SKM-1 (cell line): ENCODE results near the gene CTNNB1.

Experiments
- DNase-seq: peaks from one replicate; lab custom pipeline; 2025; ENCODE audit not compliant: unreplicated experiment; lab: John Stamatoyannopoulos, UW

Gene CTNNB1

DNA sequence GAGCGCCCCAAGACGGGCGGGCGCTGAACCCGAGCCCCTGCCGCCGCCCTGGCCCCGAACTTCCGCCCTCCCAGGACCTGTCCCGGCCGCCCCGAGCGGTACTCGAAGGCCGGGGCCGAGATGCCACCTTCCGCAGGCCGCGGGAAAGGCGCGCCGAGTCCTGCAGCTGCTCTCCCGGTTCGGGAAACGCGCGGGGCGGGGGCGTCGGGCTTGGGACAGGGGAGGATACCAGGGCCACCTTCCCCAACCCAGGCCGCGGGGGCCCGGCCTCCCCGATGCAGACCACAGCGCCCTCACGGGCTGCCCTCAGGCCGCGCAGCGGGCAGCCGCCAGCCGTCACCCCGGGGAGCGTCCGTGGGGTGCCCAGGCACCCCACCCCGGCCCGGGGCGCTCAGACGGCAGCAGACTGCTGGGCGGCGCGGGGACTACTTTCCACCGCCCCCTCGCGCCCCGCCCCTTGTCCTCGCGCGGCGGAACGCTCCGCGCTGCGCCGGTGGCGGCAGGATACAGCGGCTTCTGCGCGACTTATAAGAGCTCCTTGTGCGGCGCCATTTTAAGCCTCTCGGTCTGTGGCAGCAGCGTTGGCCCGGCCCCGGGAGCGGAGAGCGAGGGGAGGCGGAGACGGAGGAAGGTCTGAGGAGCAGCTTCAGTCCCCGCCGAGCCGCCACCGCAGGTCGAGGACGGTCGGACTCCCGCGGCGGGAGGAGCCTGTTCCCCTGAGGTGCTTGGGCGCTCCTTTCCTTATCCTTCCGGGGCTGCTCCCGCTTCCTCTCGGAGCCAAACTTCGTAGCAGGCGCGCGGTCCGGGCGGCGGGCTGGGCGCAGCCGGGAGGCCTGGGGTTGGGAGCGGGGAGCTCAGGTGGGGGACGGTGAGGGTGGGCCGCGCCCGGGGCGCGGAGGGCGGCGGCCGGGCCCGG is at the start of gene CTNNB1:
TSS of gene CTNNB1 (plus strand) at position 556 of the 916 bp plus-strand sequence. CDS start 24,564 bp downstream, outside the sequence.
- peak; percentile 59 for DNase-seq

DNA sequence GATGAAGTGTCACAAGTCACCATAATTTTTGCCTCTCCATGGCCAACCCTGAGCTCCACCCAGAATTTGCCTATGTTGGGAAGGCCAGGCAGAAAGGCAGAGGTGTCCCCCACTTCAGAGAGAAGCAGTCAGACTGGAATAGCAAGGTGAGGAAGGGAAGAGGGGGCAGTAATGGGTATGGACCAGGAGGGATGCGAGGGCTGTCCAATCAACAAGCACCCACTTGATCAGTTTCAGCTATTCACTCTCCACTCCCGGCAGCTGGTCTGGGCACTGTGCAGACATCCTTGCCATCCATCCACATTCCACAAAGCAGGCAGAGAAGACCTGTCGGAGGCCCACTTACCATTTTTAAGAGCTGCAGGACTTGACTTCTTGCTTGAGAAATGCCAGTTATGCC is 43.5 kb upstream of the CTNNB1 start:
- DNase-seq = no peak

DNA sequence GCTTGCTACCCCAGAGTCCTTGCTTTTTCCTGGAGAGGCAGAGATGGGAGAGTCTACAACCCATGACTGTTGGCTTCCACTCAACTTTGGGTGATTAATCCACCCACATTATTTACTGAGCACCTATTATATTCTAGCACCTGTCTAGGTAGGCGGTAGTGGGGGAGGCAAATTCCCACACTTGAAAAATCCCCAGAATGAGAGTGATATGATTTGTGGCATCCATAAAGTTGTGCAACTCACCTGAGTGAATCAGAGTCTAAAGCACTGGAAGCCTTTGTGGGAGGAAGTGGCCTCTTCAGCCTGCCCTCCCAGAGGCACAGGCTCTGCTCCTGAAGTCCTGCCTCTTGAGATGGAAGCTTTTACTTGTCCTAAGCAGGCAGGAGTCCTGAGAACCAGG is 40.4 kb upstream of the CTNNB1 start:
- DNase-seq = no peak

DNA sequence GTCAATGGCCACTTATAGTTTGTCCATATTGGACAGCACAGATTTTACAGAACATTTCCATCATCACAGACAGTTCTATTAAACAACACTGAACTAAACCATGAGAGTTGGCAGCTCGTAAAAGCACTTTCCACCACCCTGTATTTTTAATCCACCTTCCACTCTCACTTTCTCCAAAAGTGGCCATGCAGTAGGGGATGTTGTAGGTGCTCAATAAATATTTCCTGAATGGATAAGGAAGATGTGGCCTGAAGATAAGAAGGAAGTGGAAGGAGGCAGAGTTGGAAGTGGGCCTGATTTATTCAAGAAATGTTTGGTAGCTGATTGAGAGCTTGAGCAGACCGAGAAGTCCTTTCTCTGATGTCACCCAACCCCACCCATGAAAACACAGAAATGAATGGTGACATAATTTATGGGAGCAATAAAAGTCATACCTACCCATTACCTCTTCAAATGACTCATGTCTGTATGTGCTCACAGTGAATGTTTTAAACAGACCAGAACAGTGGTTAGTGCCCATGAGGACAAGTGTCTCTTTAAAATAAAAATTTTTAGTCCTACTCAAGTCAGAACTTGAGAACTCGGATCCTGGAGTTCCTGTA is 39.6 kb upstream of the CTNNB1 start:
- no peak for DNase-seq

DNA sequence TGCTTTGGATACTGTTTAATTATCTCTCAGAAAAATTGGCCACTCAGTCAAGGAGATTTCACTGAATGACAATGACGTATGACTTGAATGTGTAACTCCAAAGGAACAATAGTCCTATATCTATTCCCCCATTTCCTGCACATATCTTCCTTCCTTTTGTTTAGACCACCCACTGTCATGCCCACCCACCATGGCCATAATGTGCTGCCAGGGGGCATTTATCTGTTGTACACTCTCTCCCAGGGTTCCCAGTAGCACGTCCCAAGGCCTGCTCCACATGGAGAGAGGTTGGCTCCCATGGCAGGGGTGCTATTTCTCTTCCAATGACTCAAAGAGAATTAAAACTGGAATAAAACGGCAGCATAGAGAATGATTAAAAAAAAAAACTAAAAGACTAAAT is 36.8 kb upstream of the CTNNB1 start:
- no peak for DNase-seq

DNA sequence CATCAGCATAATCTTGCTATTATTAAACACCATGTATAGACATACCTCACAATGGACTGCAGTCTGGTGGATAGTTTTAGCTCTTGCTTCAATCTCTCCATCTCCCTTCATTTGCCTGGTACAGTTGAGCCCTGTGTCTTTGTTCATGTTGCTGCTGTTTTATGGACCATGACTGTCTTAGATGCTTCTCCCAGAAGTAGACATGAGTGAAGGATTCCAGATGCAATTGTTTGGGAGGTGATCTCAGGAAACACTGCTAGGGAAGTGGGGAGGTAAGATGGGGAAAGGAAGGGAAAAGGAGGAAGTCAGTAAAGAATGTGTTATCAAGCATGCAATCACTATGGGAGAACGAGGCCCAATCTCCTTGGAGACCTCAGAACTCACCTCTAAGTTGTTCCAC is 36.3 kb upstream of the CTNNB1 start:
- DNase-seq = no peak

DNA sequence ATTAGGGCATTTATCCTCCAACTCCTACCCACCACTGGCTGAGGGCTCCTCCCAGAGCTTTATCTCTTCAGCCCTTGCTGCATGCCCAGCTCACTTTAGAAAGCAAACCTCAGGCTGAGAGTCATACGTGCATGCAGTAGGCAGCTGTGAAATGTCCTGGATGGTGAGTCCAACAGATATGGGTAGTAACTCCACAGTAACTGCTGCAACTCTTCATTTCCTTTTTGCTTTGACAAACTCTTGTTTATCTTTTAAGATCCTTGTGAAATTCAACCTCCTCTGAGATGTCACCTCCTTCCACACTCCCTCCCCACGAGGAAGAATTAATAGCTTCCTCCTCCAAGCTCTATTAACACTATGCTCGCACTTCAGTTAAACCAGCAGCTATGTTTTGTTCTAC is 35.9 kb upstream of the CTNNB1 start:
- DNase-seq = peak; percentile 16

DNA sequence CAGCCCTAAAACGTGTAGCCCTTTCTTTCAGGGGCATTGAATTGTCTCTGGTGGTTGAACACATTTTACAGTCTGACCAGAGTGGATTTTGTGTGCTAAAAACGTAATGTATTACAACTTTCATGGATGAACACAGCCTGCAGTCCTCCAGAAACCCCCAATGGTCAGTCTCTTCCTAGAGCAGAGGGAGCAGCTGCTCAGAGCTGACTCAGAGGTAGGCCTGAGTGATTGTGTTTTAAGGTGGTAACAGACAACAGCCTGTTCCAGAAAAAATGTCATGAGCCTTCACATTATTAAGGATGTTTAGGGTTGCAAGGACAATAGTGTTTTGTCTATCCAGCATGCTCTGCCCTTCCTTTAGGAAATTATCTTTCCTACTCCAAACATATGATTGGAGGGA is 34.5 kb upstream of the CTNNB1 start:
- DNase-seq = no peak

DNA sequence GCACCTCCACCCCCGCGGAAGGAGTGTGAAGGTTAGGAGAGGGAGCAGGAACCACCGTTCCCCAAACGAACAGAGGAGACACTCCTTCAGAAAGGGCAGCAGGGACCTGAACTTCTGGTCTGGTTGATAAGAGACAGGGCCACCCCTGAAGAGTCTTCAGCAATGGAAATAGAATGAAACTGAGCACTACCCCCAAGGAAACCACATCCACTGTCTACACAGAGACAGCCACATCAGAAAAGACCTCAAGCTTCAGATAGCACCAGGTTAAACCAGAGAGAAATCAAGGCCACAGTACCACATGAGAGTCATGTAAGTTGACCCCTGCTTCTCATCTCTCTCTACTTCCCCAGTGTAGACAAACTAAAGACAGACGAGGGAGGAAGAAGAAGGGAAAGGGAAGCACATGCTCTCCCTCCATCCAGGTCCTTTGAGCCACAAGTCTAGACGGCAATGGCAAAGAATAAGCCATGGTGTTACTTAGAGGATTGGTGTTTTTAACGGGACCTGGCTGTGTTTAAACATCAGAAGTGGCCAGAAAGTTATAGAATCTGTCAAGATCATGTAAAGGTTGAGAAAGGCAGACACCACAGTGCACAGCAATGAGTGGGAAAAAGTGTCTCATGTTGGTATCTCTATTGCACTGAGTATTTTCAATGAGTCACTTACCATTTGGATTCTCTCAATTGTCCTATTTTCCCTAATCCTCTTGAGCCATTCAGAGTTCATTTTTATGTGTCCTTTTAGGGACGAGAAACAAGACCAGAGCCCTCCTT is 31.4 kb upstream of the CTNNB1 start:
- no peak for DNase-seq

DNA sequence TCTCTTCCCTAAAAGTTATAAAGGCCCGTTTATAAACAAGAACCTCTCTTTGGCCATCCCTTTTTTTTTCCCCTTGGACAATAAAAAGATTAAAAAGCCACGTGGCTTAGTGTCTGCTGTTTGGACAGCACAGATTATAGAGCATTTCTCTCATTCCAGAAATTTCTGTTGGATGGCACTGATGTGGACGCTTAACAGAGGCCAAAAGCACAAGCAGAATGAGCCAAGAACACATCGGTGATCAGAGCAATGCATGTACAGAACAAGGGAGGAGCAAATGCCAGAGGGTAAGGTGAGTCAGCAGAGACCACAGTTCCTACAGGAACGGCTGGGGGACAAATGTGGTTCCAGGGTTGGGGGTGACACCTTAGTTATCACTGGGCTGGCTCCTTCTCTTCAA is 30.3 kb upstream of the CTNNB1 start:
- no peak for DNase-seq

DNA sequence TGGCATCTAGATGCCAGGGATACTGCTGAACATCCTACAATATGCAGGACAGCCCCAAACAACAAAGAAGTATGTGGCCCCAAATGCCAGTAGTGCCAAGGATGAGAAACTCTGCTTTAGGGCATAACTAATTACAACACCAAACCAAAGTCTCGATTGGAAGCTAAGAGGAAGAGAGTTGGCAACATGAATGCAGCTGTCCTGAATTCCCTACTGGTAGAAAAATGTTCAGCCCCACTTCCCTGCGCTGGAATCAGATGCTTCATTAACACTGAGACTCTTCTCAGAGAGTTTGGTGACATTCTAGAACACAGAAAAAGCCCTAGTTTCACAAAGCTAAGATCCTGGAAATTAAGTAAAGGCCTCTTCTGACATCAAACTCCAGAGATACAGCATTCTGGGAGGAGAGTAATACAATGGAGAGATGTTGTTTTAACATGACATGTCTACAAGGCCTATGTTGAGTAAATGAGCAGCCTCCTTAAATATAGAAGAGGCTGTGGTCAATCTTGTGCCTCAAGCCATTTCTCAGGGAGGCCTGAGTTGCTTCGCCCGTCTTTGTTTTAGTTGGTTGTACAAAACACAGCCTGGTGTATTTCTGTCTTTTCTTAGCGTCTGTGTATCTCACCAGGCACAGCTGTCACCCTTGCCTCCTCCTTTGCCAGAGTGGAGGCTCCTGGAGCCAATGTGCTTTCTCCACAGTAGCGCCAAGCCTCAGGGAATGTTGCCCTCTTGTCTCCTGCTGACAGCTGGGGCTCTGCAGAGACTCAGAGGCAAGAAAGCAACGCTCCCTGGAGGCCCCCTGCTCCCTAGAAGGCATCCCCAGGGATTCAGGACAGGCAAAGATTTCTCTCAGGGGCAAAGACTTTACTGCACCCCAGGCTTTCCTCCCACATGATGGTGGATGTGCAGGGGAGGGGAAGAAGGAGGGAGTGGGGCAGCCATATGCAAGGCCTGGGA is 25.1 kb upstream of the CTNNB1 start:
- DNase-seq = no peak

DNA sequence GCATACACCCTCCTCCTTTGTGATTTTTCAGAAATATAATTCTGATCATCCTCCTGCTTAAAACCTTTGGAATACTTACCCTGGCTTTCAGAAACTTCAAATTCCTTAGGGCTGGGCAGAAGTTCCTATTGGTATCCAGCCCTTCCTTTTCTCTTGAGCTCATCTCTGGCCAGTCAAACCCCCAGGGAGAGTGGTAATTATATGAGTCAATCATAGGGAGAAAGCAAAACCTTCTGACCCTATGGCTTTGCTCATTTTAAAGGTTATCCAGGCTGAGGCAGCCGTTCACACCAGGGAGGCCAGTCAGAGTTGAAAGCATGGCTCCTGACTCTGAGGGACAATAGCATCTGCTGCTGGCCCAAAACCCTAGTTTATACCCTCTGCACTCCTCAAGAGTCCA is 23.9 kb upstream of the CTNNB1 start:
- DNase-seq = no peak

DNA sequence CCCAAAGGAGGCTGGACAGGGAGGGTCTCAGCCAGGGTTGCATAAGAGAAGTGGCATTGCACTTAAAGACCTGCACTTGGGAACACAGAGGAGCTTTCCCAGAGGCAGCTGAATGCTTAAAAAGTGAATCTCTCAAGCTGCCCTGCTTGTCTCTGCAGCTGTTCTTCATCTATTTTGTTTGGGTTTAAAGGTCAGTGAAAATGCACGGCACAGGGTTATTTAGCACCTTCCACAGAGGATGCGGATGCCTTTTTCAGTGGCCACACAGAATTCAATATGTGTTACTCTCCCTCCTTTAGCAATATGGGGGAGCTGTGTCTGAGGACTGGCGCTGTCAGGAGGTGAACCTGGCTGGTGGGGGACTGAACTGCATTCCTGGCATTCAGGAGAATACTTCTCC is 22.7 kb upstream of the CTNNB1 start:
- no peak for DNase-seq

DNA sequence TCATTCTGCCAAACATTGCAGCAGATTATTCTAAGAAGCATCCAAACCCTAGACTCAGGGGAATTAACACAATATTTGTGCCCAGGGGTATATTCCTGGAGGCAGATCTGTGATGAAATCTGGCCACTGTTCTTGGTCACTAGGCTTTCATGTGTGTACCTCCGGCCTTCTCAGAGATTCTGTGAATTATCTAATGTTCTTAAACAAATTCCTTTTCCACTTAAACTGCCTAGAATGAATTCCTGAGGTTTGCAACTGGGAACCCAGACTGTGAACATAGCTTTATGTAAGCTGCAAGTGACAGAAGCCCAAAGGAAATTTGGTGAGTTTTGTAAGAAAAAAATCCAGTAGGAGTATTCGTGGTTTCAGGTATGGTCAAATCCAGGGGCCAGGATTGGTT is 20.7 kb upstream of the CTNNB1 start:
- DNase-seq = no peak

DNA sequence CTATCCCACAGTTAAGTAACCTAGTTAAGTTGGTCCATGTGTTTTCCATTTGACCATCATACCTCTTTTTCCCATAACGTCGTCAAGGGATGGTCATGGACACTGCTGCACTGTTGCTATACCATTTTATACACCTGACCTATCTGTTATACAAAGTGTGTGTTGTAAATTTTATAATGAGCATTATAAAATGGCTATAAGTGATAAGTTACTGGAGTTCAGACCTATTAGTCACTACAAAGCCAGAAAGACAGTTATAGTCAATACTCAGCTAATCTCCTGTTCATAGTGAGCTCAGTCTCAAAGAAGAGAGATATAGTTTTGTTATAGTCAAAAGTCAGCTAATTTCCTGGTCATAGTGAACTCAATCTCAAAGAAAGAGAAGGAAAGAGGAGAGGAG is 18.9 kb upstream of the CTNNB1 start:
- DNase-seq = no peak

DNA sequence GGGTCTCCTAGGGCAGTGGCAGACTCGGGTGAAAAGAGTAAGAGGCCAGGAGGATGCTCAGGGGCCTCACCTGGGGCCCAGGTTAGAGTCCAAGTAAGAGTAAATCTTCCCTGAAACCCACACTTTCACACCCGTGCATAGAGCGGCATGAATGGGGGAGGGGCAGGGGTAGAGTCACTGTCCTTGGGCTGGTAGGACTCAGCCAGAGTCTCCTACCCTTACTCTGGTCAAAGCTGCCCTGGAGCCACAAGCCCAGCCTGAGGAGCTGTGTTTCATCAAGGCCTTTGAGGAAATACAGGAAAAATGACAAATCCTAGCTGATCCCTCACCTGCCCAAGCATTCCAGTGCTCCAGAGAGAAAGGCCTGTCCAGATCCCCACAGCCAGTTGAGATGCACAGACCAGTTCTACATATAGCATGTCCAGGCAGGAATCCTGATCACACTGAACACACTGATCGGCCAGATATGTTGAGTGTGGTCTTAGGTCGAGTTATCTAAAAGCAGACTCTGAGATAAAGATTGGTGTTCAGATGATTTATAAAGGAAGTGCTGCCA is 16.7 kb upstream of the CTNNB1 start:
- no peak for DNase-seq

DNA sequence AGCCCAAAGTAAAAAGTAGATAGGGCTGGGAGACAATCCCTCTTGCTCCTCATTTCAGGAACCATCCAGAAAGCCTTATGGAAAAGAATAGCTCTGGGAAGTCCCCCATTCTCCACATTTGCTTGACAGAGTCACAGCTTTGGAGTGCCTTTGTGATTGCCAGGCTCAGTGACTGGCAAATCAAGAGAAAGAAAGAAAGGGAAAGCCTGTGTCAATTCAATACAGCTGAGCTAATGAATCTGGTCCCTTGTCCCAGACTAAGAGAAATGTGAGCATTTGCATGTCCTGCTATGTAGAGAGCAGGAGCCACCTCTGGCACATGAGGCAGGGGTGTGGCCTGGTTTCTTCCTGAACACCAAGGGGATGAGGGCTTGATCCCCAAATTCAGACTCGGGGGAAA is 14.9 kb upstream of the CTNNB1 start:
- no peak for DNase-seq

DNA sequence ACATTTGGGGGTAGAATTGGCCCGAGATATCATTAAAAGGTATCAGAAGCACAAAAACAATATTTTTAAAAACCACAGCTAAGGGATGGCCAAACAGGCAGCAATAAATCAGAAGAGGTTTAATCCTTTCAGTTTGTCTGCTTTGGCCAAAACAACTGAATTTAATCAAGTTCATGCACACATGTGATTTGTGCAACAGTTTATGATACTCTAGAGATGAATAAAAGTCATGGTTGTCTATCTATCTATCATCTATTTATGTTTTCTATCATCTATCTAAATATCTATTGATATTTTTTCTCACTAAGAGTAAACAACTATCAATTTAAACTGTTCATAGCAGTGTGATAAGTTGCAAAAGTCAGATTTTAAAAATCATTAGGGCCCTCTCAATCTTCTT is 13.0 kb upstream of the CTNNB1 start:
- DNase-seq = no peak

DNA sequence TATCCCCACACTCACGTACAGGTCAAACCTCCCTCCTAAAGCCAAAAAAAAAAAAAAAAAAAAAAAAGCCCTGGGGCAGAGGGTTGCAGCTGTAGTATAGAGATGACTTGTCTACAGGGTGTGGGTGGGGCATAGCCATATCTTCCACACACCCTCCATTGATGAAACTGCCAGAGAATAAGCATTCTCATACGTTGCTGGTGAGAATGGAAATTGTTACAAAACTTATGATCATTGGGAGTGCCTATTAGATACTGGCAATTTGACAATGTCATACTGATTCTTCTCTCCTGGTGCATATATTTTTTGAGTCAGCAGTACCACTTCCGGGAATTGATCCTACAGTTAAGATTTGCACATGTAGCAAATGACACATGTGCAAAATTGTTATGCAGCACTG is 11.0 kb upstream of the CTNNB1 start:
- DNase-seq = no peak

DNA sequence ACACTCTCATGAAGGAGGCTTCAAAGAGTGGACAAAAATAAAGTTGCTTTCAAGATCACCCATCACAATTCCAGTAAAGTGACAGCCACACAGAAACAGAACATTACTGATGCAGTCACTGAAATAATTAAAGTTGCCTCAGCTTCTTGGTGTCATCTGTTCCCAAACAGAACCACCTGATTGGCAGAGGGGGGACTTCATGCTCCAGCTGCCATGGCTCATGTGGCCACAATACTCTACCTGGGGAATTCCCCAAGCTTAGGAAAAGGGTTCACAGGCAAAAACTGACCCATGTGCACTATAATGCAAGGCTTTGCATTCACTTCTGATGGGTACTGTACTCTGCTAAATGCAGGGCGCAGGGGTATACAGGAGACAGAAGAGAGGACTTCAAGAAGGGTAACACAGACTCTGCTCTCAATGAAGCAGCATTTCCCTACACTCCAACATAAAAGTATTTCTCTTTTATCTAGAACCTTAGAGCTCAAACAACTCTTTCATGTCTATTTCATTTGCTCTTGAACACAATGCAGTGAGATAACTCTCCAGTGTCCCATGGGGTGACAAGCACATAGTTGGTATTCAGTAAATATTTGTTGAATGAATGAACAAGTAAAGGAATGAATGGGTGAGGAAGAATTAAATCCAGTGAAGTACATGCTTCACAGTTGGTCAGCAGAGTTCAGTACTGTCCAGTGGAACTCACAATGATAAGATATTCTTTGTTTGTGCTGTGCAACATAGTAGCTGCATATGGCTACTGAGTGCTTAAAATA is 8.6 kb upstream of the CTNNB1 start:
- DNase-seq = no peak
